GM12864 (cell line): ENCODE results near the gene PYURF.
"Not testable (repeated sequence)": the region's sequence is repeated elsewhere in the genome, so short reads cannot be mapped to it uniquely, and the experiment has no call there.

Experiments
- DNase-seq: peaks from one replicate; pipeline ENCODE4 v3.0.0-alpha.2; 2011; ENCODE audit warnings: low read depth
- H3K4me3 ChIP-seq: 2 replicates; pipeline ENCODE4 v1.5.1; 2011; ENCODE audit warnings: mild to moderate bottlenecking, low read depth, low read length, control low read depth
- CTCF ChIP-seq: IDR thresholded peaks from 2 replicates; pipeline ENCODE4 v1.5.1; 2011; ENCODE audit warnings: low read depth, mild to moderate bottlenecking, moderate library complexity, low read length, control low read depth, inconsistent platforms; ENCODE audit errors: missing control alignments

PYURF gene, protein sequence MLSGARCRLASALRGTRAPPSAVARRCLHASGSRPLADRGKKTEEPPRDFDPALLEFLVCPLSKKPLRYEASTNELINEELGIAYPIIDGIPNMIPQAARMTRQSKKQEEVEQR

DNA sequence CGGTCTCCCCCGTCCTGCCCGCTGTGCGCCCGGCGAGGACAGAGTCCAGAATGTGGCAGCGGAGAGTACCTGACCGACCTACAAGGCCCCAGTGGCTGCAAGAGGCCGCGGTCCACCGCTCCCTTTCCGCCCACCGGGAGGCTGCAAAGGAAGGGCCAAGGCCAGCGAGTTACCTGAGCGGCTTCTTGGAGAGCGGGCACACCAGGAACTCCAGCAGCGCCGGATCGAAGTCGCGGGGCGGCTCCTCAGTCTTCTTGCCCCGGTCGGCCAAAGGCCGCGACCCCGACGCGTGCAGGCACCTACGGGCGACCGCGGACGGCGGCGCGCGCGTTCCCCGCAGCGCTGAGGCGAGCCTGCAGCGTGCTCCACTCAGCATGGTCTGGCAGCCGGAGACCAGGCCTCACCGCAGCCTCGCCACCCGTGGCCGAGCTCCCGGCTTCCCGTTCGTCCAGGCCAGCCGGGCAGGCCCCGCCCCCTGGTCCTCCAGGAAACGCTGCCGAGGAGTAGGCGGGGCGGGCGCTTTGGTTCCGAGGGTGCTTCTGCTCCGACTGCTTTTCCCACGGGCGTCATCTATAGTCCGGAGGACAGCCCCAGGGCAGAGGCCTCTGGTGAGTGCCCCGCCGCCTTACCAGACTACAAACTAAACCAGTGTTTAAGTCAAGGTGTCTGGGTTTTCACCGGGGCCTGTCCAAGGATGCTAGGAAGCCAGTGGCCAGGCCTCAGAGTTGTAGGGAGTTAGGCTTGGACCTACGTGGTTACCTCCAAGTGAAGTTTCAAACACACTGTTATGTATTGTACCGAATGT lies at the start of gene PYURF:
PYURF (minus strand) TSS at position 452 of the 805 bp plus-strand sequence; CDS start at position 376, 76 bp downstream.
- H3K4me3 ChIP-seq, result peak within 1 kb of the TSS; percentile 99
- DNase-seq, result peak; percentile 67
- TF ChIP-seq CTCF, result no peak

- no peak for TF ChIP-seq CTCF
- no peak overlapping the region for H3K4me3 ChIP-seq
- DNase-seq, result no peak
Measured at GRCh38 chr4:88570001-88570400, 46.4 kb upstream of the PYURF start.

- no peak for TF ChIP-seq CTCF
- no peak for DNase-seq
- no peak overlapping the region for H3K4me3 ChIP-seq
Measured at GRCh38 chr4:88567591-88567990, 44.0 kb upstream of the PYURF start.

- DNase-seq, result no peak
- no peak overlapping the region for H3K4me3 ChIP-seq
- TF ChIP-seq CTCF, result no peak
Measured at GRCh38 chr4:88549815-88550214, 26.2 kb upstream of the PYURF start.

- peak; percentile 73 for TF ChIP-seq CTCF
- not testable (repeated sequence) for DNase-seq, H3K4me3 ChIP-seq
Measured at GRCh38 chr4:88539322-88540068, 15.9 kb upstream of the PYURF start.

- DNase-seq, result no peak
- TF ChIP-seq CTCF, result no peak
- H3K4me3 ChIP-seq, result no peak overlapping the region
Measured at GRCh38 chr4:88537709-88538108, 14.1 kb upstream of the PYURF start.
